ENCODE data around the gene RPL12.

DNA sequence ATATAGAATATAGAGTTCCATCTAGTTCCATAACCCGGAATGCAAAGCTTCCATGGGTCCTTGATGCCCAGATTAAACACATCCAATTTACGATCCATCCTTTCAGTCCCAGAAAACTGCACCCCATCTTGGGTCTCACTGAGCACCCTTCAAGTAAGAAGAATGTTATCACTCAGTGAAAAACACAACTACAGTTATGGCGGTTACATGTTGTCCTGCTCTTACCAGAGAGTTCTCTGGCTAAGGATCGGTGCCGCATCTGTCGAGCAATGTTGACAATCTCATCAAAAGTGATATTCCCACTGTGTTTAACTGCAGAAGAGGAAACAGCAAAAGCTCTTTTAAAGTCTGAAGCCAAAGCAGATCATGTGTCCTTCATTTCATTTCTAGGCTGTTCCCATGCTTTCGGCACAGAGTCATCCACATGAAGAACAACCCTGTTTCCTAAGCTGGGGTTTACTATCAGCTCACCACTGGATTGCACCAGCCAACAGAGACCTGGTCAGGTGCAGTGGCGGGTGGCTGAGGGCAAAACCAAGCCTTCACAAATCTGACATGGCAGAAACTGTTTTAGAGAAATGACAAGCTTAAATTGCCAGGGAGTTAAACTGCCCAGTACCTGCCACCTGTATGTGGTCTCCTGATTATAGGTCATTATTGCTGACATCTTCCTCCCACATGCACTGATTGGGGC is 2.9 kb downstream of the RPL12 start:
- TF ChIP-seq, protein P1, sequence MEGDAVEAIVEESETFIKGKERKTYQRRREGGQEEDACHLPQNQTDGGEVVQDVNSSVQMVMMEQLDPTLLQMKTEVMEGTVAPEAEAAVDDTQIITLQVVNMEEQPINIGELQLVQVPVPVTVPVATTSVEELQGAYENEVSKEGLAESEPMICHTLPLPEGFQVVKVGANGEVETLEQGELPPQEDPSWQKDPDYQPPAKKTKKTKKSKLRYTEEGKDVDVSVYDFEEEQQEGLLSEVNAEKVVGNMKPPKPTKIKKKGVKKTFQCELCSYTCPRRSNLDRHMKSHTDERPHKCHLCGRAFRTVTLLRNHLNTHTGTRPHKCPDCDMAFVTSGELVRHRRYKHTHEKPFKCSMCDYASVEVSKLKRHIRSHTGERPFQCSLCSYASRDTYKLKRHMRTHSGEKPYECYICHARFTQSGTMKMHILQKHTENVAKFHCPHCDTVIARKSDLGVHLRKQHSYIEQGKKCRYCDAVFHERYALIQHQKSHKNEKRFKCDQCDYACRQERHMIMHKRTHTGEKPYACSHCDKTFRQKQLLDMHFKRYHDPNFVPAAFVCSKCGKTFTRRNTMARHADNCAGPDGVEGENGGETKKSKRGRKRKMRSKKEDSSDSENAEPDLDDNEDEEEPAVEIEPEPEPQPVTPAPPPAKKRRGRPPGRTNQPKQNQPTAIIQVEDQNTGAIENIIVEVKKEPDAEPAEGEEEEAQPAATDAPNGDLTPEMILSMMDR (IDR thresholded peaks at IDR 0.05), result no peak
- no peak for TF ChIP-seq POLR2A (IDR thresholded peaks at IDR 0.05)
